ENCODE measurements around the gene SMG9.

GRCh38 chr19:43749898-43750297 is 4.9 kb downstream of the SMG9 start:
- TF ChIP-seq GABPA (IDR thresholded peaks at IDR 0.05 in 1 of 2, conservative IDR thresholded peaks at IDR 0.05 in 1 of 2) (no peak), JUND (IDR thresholded peaks at IDR 0.05) (no peak), YY1 (IDR thresholded peaks at IDR 0.05) (no peak), CTCF (IDR thresholded peaks at IDR 0.05; ENCODE audit: low read depth, low read length, missing input control) (no peak), REST (IDR thresholded peaks at IDR 0.05) (no peak), RXRA (IDR thresholded peaks at IDR 0.05) (no peak), MAX (IDR thresholded peaks at IDR 0.05) (no peak), ATF3 (IDR thresholded peaks at IDR 0.05) (no peak), EGR1 (IDR thresholded peaks at IDR 0.05; ENCODE audit: low read depth in 2 of 2) (no peak), RAD21 (IDR thresholded peaks at IDR 0.05) (no peak)
